HL-60 (cell line): ENCODE data around the gene SLC5A4.

Experiments
- POLR2AphosphoS5 ChIP-seq: IDR thresholded peaks from 2 replicates; pipeline ENCODE4 v1.6.1; 2012; ENCODE audit warnings: low read depth
- TF ChIP-seq, protein P1 (sequence below): IDR thresholded peaks from one replicate; pipeline ENCODE4 v1.5.1; 2011; ENCODE audit warnings: low read length, control low read depth, inconsistent platforms; ENCODE audit not compliant: insufficient read depth
- TF ChIP-seq, protein P2 (sequence below): IDR thresholded peaks from 2 replicates; pipeline ENCODE4 v1.6.1; 2012; ENCODE audit warnings: low read depth; ENCODE audit not compliant: insufficient replicate concordance

DNA sequence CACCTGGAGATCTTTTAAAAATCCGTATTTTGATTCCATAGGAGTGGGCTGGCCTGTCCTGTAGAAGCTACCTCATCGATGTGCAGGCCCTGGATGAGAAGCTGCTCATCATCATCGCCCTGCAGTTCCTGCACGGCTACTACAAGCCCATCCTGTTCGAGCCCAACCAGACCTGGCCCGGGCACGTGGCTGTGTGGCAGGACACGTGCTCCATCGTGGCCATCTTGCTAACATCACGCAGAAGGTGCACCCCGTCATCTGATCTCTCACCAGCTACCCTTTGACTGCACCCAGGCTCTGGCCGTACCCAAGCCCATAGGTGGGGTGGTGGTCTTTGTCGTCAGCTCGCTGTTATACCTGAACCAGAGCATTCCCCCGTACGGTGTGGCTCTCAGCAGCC lies 14.2 kb upstream of the SLC5A4 start:
- TF ChIP-seq, protein P1, sequence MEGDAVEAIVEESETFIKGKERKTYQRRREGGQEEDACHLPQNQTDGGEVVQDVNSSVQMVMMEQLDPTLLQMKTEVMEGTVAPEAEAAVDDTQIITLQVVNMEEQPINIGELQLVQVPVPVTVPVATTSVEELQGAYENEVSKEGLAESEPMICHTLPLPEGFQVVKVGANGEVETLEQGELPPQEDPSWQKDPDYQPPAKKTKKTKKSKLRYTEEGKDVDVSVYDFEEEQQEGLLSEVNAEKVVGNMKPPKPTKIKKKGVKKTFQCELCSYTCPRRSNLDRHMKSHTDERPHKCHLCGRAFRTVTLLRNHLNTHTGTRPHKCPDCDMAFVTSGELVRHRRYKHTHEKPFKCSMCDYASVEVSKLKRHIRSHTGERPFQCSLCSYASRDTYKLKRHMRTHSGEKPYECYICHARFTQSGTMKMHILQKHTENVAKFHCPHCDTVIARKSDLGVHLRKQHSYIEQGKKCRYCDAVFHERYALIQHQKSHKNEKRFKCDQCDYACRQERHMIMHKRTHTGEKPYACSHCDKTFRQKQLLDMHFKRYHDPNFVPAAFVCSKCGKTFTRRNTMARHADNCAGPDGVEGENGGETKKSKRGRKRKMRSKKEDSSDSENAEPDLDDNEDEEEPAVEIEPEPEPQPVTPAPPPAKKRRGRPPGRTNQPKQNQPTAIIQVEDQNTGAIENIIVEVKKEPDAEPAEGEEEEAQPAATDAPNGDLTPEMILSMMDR: no peak
- TF ChIP-seq, protein P2, sequence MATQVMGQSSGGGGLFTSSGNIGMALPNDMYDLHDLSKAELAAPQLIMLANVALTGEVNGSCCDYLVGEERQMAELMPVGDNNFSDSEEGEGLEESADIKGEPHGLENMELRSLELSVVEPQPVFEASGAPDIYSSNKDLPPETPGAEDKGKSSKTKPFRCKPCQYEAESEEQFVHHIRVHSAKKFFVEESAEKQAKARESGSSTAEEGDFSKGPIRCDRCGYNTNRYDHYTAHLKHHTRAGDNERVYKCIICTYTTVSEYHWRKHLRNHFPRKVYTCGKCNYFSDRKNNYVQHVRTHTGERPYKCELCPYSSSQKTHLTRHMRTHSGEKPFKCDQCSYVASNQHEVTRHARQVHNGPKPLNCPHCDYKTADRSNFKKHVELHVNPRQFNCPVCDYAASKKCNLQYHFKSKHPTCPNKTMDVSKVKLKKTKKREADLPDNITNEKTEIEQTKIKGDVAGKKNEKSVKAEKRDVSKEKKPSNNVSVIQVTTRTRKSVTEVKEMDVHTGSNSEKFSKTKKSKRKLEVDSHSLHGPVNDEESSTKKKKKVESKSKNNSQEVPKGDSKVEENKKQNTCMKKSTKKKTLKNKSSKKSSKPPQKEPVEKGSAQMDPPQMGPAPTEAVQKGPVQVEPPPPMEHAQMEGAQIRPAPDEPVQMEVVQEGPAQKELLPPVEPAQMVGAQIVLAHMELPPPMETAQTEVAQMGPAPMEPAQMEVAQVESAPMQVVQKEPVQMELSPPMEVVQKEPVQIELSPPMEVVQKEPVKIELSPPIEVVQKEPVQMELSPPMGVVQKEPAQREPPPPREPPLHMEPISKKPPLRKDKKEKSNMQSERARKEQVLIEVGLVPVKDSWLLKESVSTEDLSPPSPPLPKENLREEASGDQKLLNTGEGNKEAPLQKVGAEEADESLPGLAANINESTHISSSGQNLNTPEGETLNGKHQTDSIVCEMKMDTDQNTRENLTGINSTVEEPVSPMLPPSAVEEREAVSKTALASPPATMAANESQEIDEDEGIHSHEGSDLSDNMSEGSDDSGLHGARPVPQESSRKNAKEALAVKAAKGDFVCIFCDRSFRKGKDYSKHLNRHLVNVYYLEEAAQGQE: no peak
- no peak for TF ChIP-seq POLR2AphosphoS5
